SU-DHL-6 (cell line): ENCODE results near the gene EIF3B.
"Not testable (repeated sequence)": the region's sequence is repeated elsewhere in the genome, so short reads cannot be mapped to it uniquely, and the experiment has no call there.

Experiments used
- H2AFZ ChIP-seq: fragments of 200-600 bp; sonication (generic); 2 replicates; pipeline ENCODE4 v1.6.1; 2014; ENCODE audit warnings: low read depth, mild to moderate bottlenecking, moderate library complexity, mixed read lengths, antibody characterized with exemption, low read length; ENCODE audit not compliant: severe bottlenecking
- H3F3A ChIP-seq: fragments of 200-600 bp; shearing (Covaris generic); 2 replicates; pipeline ENCODE4 v1.6.0; 2016; ENCODE audit warnings: antibody characterized with exemption, mild to moderate bottlenecking; ENCODE audit not compliant: insufficient read depth
- H3K27ac ChIP-seq: fragments of 200-600 bp; sonication (generic); 2 replicates; pipeline ENCODE4 v1.5.1; 2016; ENCODE audit warnings: low read depth, mild to moderate bottlenecking, low read length, moderate library complexity, mixed read lengths
- H3K27me3 ChIP-seq: fragments of 200-600 bp; sonication (generic), shearing (Covaris generic); 2 replicates; pipeline ENCODE4 v1.6.0; 2014; ENCODE audit warnings: mild to moderate bottlenecking, low read length
- H3K36me3 ChIP-seq: fragments of 200-600 bp; sonication (generic); 2 replicates; pipeline ENCODE4 v1.6.1; 2014; ENCODE audit warnings: mild to moderate bottlenecking, low read length, mixed read lengths
- H3K4me2 ChIP-seq: fragments of 300-600, 200-600 bp; shearing (Covaris generic), sonication (generic); 2 replicates; pipeline ENCODE4 v1.6.0; 2014; ENCODE audit warnings: low read length, low read depth, mild to moderate bottlenecking; ENCODE audit not compliant: poor library complexity, severe bottlenecking
- H3K4me3 ChIP-seq: fragments of 200-600 bp; sonication (generic); 2 replicates; pipeline ENCODE4 v1.5.1; 2014; ENCODE audit warnings: antibody characterized with exemption, low read length, mild to moderate bottlenecking, mixed read lengths; ENCODE audit not compliant: insufficient read depth, poor library complexity, severe bottlenecking
- H3K79me2 ChIP-seq: fragments of 200-600 bp; sonication (generic); 2 replicates; pipeline ENCODE4 v1.6.1; 2014; ENCODE audit warnings: mild to moderate bottlenecking, low read length, moderate library complexity; ENCODE audit not compliant: insufficient read depth
- H3K9ac ChIP-seq: fragments of 200-600 bp; sonication (generic); 2 replicates; pipeline ENCODE4 v1.7.0; 2014; ENCODE audit warnings: mild to moderate bottlenecking, low read length
- H3K9me2 ChIP-seq: fragments of 200-600 bp; sonication (generic); replicated peaks from 2 replicates; pipeline ENCODE4 v1.6.1; 2014; ENCODE audit warnings: low read length; ENCODE audit not compliant: insufficient read depth
- H3K9me3 ChIP-seq: fragments of 200-600 bp; sonication (generic); 2 replicates; pipeline ENCODE4 v1.6.1; 2014; ENCODE audit warnings: low read length, mixed read lengths; ENCODE audit not compliant: insufficient read depth
- H4K20me1 ChIP-seq: fragments of 200-600 bp; sonication (generic); 2 replicates; pipeline ENCODE4 v1.6.1; 2014; ENCODE audit warnings: low read depth, mild to moderate bottlenecking, antibody characterized with exemption, low read length, moderate library complexity, mixed read lengths
- EZH2phosphoT487 ChIP-seq: fragments of 200-600 bp; sonication (generic), shearing (Covaris generic); conservative IDR thresholded peaks from 2 replicates; pipeline ENCODE4 v1.6.1; 2018; ENCODE audit warnings: mild to moderate bottlenecking, antibody characterized with exemption, low read length, moderate library complexity, mixed read lengths
- TF ChIP-seq, protein P1 (sequence below): fragments of 200-600 bp; sonication (generic); IDR thresholded peaks from one replicate; pipeline ENCODE4 v1.5.1; 2017; ENCODE audit warnings: antibody characterized with exemption, mild to moderate bottlenecking, low read length, moderate library complexity; ENCODE audit not compliant: insufficient read depth, poor library complexity, severe bottlenecking

The EIF3B gene

DNA sequence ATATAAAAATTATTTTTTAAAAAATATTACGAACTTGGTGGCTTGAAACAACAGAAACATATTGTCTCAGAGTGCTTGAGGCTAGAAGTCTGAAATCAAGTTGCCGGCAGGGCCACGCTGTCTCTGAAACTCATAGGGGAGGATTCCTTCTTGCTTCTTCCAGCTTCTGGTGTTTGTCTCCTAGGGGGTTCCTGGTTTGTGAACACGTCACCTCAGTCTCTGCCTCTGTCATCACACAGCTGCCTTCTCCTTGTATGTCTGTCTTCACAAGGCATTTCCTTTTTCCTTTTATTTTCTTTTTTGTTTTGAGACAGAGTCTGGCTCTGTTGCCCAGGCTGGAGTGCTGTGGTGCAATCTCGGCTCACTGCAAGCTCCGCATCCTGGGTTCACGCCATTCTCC is 27.7 kb upstream of the EIF3B start:
- Histone ChIP-seq H3K9ac (no peak overlapping the region), H3K79me2 (no peaks in the 10 kb centered on the region), H3K4me2 (no peak overlapping the region), H3F3A (no peaks in the 10 kb centered on the region), H3K27ac (no peak overlapping the region), H2AFZ (no peak overlapping the region), H3K27me3 (no peaks in the 10 kb centered on the region), H3K36me3 (no peaks in the 10 kb centered on the region), H3K9me2 (no peaks in the 10 kb centered on the region), H3K9me3 (no peaks in the 10 kb centered on the region), H4K20me1 (no peaks in the 10 kb centered on the region), H3K4me3 (no peak overlapping the region)
- TF ChIP-seq EZH2phosphoT487, result no peak
- TF ChIP-seq, protein P1, sequence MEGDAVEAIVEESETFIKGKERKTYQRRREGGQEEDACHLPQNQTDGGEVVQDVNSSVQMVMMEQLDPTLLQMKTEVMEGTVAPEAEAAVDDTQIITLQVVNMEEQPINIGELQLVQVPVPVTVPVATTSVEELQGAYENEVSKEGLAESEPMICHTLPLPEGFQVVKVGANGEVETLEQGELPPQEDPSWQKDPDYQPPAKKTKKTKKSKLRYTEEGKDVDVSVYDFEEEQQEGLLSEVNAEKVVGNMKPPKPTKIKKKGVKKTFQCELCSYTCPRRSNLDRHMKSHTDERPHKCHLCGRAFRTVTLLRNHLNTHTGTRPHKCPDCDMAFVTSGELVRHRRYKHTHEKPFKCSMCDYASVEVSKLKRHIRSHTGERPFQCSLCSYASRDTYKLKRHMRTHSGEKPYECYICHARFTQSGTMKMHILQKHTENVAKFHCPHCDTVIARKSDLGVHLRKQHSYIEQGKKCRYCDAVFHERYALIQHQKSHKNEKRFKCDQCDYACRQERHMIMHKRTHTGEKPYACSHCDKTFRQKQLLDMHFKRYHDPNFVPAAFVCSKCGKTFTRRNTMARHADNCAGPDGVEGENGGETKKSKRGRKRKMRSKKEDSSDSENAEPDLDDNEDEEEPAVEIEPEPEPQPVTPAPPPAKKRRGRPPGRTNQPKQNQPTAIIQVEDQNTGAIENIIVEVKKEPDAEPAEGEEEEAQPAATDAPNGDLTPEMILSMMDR, result no peak

DNA sequence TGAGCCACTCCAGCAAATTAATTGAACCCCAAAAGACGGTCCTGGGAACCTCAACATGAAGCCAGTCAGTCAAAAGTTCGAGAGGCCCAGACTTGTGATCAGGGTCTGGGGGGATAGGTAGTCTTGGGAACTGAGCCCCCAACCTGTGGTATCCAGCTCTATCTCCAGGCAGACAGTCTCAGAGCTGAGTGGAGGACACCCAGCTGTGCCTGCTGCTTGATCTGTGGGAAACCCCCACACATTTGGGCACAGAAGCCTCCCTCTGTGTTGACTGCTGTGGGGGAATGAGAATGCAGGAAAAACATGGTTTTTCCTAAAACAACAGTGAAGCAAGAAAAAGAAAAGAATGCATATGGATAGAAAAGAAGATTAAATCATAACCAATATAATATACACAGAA is 24.1 kb upstream of the EIF3B start:
- Histone ChIP-seq H3K9me2 (no peaks in the 10 kb centered on the region), H3K36me3 (no peaks in the 10 kb centered on the region), H3K9ac (no peak overlapping the region), H3K9me3 (no peaks in the 10 kb centered on the region), H3K4me3 (no peak overlapping the region), H3K27ac (no peak overlapping the region), H3K27me3 (no peaks in the 10 kb centered on the region), H2AFZ (no peak overlapping the region), H3K4me2 (no peak overlapping the region), H3F3A (no peaks in the 10 kb centered on the region), H3K79me2 (no peaks in the 10 kb centered on the region), H4K20me1 (no peaks in the 10 kb centered on the region)
- TF ChIP-seq, protein P1, result no peak
- no peak for TF ChIP-seq EZH2phosphoT487

DNA sequence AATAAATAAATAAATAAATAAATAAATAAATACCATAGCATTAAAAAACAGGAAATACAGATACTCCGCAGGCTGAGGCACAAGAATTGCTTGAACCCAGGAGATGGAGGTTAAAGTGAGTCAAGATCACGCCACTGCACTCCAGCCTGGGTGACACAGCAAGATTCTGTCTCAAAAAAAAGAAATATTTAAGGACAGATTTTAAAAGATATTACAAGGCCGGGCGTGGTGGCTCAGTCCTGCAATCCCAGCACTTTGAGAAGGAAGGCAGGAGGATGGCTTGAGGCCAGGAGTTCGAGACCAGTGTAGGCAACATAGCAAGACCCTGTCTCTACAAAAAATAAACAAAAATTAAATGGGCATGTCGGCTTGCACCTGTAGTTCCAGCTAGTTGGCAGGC is 22.9 kb upstream of the EIF3B start:
- H3K27ac ChIP-seq, result no peak overlapping the region
- no peaks in the 10 kb centered on the region for H4K20me1 ChIP-seq
- TF ChIP-seq, protein P1, result no peak
- no peak for TF ChIP-seq EZH2phosphoT487
- H3K4me2 ChIP-seq, result no peak overlapping the region
- no peaks in the 10 kb centered on the region for H3K9me3 ChIP-seq
- H3F3A ChIP-seq, result no peaks in the 10 kb centered on the region
- H3K36me3 ChIP-seq, result no peaks in the 10 kb centered on the region
- no peak overlapping the region for H3K9ac ChIP-seq
- no peak overlapping the region for H2AFZ ChIP-seq
- no peaks in the 10 kb centered on the region for H3K27me3 ChIP-seq
- H3K4me3 ChIP-seq, result no peak overlapping the region
- no peaks in the 10 kb centered on the region for H3K9me2 ChIP-seq
- H3K79me2 ChIP-seq, result no peaks in the 10 kb centered on the region

DNA sequence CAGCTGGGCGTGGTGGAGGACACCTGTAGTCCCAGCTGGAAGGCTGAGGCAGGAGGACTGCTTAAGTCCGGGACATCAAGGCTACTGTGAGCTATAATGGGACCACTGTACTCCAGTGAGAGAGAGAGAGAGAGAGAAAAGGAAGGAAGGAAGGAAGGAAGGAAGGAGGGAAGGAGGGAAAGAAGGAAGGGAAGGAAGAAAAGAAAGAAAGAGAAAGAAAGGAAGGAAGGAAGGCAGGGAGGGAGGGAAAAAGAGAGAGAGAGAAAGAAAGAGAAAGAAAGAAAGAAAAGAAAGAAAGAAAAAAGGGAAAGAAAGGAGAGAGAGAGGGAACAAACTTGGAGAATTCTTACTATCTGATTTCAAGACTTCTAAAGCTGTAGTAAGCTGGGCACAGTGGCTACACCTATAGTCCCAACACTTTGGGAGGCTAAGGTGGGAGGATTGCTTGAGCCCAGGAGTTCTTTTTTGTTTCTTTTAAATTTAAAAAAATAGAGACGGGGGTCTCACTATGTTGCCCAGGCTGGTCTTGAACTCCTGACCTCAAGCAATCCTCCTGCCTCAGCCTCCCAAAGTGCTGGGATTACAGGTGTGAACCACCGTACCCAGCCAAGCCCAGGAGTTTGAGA is 21.9 kb upstream of the EIF3B start:
- not testable (repeated sequence) for H3K27me3 ChIP-seq, H3K4me3 ChIP-seq, H3K79me2 ChIP-seq, H4K20me1 ChIP-seq, H3F3A ChIP-seq, H3K36me3 ChIP-seq, H3K27ac ChIP-seq, H3K9me2 ChIP-seq, H3K9ac ChIP-seq, H3K9me3 ChIP-seq, H3K4me2 ChIP-seq, H2AFZ ChIP-seq
